ENCODE results near the gene CCDC88A.
"Not testable (repeated sequence)": the region's sequence is repeated elsewhere in the genome, so short reads cannot be mapped to it uniquely, and the experiment has no call there.

CCDC88A gene

DNA sequence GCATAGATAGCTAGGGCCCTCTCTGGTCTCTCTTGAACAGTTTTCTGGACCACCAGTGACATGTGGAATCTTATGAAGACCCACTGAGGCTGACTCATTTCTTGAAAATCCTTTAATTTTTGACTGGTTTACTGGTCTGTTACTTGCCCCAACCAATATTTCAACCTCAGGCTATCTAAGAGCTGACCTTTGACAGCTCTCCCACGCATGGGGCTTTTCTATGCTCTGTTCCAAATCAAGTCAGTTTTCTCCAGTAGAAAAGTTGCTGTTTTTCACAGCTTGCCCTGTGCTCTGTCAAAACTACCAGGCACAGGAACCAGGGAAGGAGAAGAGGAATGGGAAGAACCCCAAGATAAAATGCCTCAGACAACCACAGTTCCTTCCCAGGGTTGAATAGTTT, 104.7 kb downstream of the CCDC88A start:
- H3K27ac ChIP-seq (ENCODE audit: insufficient read depth, low read depth, low read length, poor library complexity, severe bottlenecking), result no peak overlapping the region
- peaks cover 34% of the 10 kb centered on the region for H3K36me3 ChIP-seq (ENCODE audit: control insufficient read depth, insufficient read depth, low read length)
- no peaks in the 10 kb centered on the region for H3K9me3 ChIP-seq (ENCODE audit: control insufficient read depth, low read length)
- H3K4me1 ChIP-seq (ENCODE audit: control insufficient read depth, insufficient read depth, low read length), result no peaks in the 10 kb centered on the region
- 92 to 97% methylated on average over 1 of the region's 1 CpG for WGBS, 2 experiments
- no peaks in the 10 kb centered on the region for H3K27me3 ChIP-seq (ENCODE audit: control insufficient read depth, insufficient read depth, low read length, poor library complexity, severe bottlenecking)
- no peak overlapping the region for H3K4me3 ChIP-seq (ENCODE audit: insufficient read depth, low read depth, low read length)

DNA sequence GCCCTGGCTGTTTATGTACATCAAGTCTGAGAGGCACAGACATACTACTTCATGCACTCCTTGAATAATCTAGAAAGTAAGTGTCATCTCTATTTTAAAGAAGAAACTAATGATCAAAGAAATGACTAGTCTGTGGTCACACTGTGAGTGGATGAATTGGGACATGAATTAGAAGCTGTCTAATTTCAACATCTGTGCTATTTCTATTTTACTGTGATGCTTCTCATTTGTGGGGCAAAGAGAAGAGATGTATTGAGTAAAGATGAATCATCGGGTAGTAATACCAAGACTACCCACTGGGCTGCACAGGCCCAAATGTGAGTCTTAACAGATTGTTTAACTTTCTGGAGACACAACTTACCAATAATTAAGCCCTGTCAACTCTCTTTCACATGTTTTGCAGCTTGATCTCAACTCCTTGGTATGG, 108.2 kb downstream of the CCDC88A start:
- Histone ChIP-seq H3K9me3 (ENCODE audit: control insufficient read depth, low read length) (no peaks in the 10 kb centered on the region), H3K36me3 (ENCODE audit: control insufficient read depth, insufficient read depth, low read length) (peaks cover 39% of the 10 kb centered on the region), H3K27ac (ENCODE audit: insufficient read depth, low read depth, low read length, poor library complexity, severe bottlenecking) (no peak overlapping the region), H3K4me1 (ENCODE audit: control insufficient read depth, insufficient read depth, low read length) (no peaks in the 10 kb centered on the region), H3K4me3 (ENCODE audit: insufficient read depth, low read depth, low read length) (no peak overlapping the region), H3K27me3 (ENCODE audit: control insufficient read depth, insufficient read depth, low read length, poor library complexity, severe bottlenecking) (no peaks in the 10 kb centered on the region)
- 95 to 100% methylated on average over 1 of the region's 1 CpG for WGBS, 2 experiments

DNA sequence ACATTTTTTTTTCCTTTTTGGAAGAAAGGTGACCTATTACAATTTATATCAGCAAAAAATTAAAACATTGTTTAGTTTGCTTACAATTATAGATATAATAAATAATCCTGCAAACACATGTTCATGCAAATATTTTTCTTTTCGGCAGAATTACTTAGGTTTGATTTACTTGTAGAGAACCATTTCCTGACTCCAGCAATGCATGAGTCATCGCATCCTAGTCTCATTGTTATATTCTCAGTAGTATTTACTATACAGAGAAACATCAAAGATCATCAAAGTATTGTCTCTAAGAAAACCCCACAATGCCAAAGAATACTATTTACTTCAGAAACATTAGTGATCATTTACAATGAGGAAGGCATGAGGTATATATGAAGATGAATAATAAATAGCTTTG, 110.2 kb downstream of the CCDC88A start:
- Histone ChIP-seq H3K9me3 (ENCODE audit: control insufficient read depth, low read length) (no peaks in the 10 kb centered on the region), H3K27me3 (ENCODE audit: control insufficient read depth, insufficient read depth, low read length, poor library complexity, severe bottlenecking) (no peaks in the 10 kb centered on the region), H3K36me3 (ENCODE audit: control insufficient read depth, insufficient read depth, low read length) (peaks cover 31% of the 10 kb centered on the region), H3K4me1 (ENCODE audit: control insufficient read depth, insufficient read depth, low read length) (no peaks in the 10 kb centered on the region), H3K27ac (ENCODE audit: insufficient read depth, low read depth, low read length, poor library complexity, severe bottlenecking) (no peak overlapping the region), H3K4me3 (ENCODE audit: insufficient read depth, low read depth, low read length) (no peak overlapping the region)
- WGBS, 2 experiments, result 97 to 100% methylated on average over 1 to 2 of the region's 2 CpGs

DNA sequence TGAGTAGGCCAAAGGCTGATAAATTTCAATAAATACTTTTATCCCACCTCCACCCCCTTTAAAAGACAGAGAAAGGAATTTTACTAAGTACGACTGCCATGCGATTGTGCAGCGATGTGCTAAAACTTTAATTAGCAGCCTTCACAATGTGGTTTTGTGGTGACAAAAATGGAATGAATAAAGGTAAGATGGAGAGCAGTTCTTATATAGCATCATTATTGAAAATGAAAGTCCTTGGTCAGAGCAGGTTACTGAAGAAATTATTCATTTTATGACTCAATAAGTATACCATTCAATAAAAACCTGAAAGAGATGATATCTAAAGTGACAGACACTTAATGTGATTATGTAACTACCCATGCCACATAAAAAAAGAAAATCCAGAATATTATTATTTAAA, 117.4 kb downstream of the CCDC88A start:
- WGBS, 2 experiments, result 100% methylated on average over 3 of the region's 3 CpGs
- peaks cover 18% of the 10 kb centered on the region for H3K36me3 ChIP-seq (ENCODE audit: control insufficient read depth, insufficient read depth, low read length)

DNA sequence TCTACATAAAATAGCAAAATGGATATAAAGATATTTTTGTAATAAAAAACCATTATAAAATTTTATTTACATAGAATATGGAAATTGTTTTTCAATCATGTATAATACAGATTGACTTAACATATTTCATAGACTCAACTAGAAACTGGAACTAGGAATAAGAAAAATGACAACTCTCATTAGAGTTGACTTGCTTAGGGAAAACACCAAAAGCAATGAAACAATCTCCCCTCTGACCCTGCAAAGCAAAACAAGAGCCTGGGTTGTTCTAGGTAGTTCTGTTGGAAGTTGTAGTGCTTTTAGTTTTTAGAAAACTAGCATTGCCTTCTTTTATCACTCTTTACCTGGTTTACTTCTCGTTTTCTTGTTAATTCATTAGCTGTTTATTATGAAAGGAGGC, 118.4 kb downstream of the CCDC88A start:
- peaks cover 19% of the 10 kb centered on the region for H3K36me3 ChIP-seq (ENCODE audit: control insufficient read depth, insufficient read depth, low read length)
- no CpG with 5 or more reads among the region's 1 CpG for WGBS, 2 experiments

More for the DNA sequence above, 117.4 kb downstream of the CCDC88A start:
- no peaks in the 10 kb centered on the region for H3K4me1 ChIP-seq (ENCODE audit: control insufficient read depth, insufficient read depth, low read length)
- H3K27me3 ChIP-seq (ENCODE audit: control insufficient read depth, insufficient read depth, low read length, poor library complexity, severe bottlenecking), result no peaks in the 10 kb centered on the region
- H3K9me3 ChIP-seq (ENCODE audit: control insufficient read depth, low read length), result no peaks in the 10 kb centered on the region
- H3K27ac ChIP-seq (ENCODE audit: insufficient read depth, low read depth, low read length, poor library complexity, severe bottlenecking), result no peak overlapping the region
- no peak overlapping the region for H3K4me3 ChIP-seq (ENCODE audit: insufficient read depth, low read depth, low read length)

DNA sequence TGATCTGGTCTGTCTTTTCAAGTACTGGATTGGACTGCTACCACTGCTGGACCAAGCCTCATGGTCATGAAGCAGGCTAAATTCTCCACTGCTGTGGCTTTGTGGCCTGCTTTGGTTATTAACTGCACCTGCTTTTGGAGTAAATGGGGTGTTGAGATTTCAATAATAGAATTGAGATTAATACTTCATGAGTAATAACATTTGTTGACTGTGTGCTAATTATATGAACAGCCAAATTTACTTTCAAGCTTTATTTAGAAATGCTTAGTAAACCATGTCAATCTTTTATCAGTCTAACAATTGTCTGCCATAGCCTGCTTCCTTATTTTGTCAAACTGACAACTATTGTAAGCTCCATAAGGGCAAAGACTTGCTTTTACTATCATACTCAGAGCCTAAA, 123.3 kb downstream of the CCDC88A start:
- Histone ChIP-seq H3K27me3 (ENCODE audit: control insufficient read depth, insufficient read depth, low read length, poor library complexity, severe bottlenecking) (no peaks in the 10 kb centered on the region), H3K4me1 (ENCODE audit: control insufficient read depth, insufficient read depth, low read length) (no peaks in the 10 kb centered on the region), H3K9me3 (ENCODE audit: control insufficient read depth, low read length) (no peaks in the 10 kb centered on the region), H3K36me3 (ENCODE audit: control insufficient read depth, insufficient read depth, low read length) (peaks cover 36% of the 10 kb centered on the region), H3K27ac (ENCODE audit: insufficient read depth, low read depth, low read length, poor library complexity, severe bottlenecking) (no peak overlapping the region), H3K4me3 (ENCODE audit: insufficient read depth, low read depth, low read length) (no peak overlapping the region)

More for the DNA sequence above, 118.4 kb downstream of the CCDC88A start:
- Histone ChIP-seq H3K27ac (ENCODE audit: insufficient read depth, low read depth, low read length, poor library complexity, severe bottlenecking) (no peak overlapping the region), H3K27me3 (ENCODE audit: control insufficient read depth, insufficient read depth, low read length, poor library complexity, severe bottlenecking) (no peaks in the 10 kb centered on the region), H3K9me3 (ENCODE audit: control insufficient read depth, low read length) (no peaks in the 10 kb centered on the region), H3K4me3 (ENCODE audit: insufficient read depth, low read depth, low read length) (no peak overlapping the region), H3K4me1 (ENCODE audit: control insufficient read depth, insufficient read depth, low read length) (no peaks in the 10 kb centered on the region)

DNA sequence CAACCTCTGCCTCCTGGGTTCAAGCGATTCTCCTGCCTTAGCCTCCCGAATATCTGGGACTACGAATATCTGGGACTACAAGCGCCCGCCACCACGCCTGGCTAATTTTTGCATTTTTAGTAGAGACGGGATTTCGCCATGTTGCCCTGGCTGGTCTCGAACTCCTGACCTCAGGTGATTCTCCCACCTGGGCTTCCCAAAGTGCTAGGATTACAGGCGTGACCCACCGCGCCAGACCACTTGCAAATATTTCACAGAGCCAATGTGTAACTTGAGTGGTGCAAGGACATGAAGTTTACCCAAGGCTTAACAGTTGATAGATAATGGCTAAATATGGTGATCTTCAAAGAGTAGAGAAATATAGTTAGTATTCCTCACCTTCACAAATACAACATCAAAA, 136.6 kb downstream of the CCDC88A start:
- Histone ChIP-seq H3K9me3 (ENCODE audit: control insufficient read depth, low read length) (no peaks in the 10 kb centered on the region), H3K27me3 (ENCODE audit: control insufficient read depth, insufficient read depth, low read length, poor library complexity, severe bottlenecking) (no peaks in the 10 kb centered on the region), H3K36me3 (ENCODE audit: control insufficient read depth, insufficient read depth, low read length) (no peaks in the 10 kb centered on the region), H3K27ac (ENCODE audit: insufficient read depth, low read depth, low read length, poor library complexity, severe bottlenecking) (no peak overlapping the region), H3K4me1 (ENCODE audit: control insufficient read depth, insufficient read depth, low read length) (peaks cover 5% of the 10 kb centered on the region), H3K4me3 (ENCODE audit: insufficient read depth, low read depth, low read length) (no peak overlapping the region)
- 91 to 96% methylated on average over 12 of the region's 12 CpGs for WGBS, 2 experiments

DNA sequence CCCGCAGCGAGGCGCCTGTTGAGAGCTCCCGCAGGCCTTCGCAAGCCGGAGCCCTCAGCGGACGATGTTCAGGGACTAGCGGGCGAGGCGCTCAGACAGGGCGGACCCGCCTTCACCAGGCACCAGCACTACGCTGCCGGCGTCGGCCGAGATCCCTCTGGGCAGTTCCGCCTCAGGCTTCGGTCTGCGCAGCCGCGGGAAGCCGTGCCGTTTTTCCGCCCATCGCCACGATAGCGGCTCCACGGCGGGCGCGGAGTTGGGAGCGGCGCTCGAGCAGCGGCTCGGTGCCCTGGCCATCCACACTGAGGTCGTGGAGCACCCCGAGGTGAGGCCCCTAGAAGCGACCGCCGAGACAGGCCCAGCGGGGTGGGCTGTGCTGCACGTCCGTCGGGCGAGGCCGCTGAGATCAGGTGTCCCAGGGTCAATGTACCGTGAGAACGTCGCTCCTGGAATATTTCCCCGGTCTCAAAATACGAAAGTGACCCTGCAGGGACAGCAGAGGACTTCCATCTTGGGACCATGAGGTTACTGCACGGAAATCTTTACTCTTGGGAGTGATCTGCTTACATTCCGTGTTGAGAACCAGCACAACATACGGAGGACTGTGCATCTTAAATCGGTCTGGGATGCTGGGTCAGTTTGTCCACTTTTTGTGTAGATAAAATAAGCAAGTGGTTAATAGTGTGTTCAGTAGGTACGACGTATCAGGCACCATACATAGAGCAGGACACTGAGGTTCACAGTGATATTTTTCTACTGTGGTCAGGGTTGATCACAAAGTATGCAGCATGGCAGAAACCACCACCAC, 137.3 kb downstream of the CCDC88A start:
- Histone ChIP-seq H3K36me3 (ENCODE audit: control insufficient read depth, insufficient read depth, low read length) (no peaks in the 10 kb centered on the region), H3K9me3 (ENCODE audit: control insufficient read depth, low read length) (no peaks in the 10 kb centered on the region), H3K4me3 (ENCODE audit: insufficient read depth, low read depth, low read length) (peak overlapping the region; percentile 51), H3K27me3 (ENCODE audit: control insufficient read depth, insufficient read depth, low read length, poor library complexity, severe bottlenecking) (no peaks in the 10 kb centered on the region), H3K27ac (ENCODE audit: insufficient read depth, low read depth, low read length, poor library complexity, severe bottlenecking) (no peak overlapping the region), H3K4me1 (ENCODE audit: control insufficient read depth, insufficient read depth, low read length) (peaks cover 5% of the 10 kb centered on the region)
- WGBS, 2 experiments, result 23% methylated on average over 60 of the region's 60 CpGs

DNA sequence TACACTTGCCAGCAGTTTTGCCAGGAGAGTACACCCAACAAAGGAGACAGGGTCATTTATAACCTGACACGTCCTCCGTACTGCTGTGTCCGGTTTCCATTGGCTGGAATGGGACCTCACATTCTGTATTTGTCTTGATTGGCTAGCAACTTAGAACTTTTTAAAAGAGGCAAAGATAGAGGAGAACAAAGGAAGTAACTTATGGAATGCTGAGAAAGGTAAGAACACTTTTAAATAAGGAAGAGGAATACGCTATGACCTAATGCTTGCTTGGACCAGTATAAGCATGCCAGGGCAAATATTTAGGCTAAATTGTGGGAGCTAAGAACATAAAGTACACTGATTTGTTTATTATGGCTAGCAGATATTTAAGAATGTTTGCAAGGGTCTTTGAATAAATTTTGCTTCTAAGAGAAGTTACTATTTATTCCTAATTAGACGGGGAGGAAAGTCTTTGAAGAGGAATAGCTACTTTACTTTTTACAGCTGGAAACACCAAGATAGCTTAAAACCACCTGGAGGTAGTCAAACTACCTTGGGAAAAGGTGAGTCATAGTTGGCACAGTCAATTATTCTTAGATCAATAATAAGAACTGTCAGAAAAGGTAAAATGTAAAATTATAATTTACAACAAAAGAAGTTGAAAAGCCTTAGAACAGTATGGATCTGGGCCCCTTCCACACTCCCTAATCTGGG, 138.7 kb downstream of the CCDC88A start:
- H3K4me3 ChIP-seq (ENCODE audit: insufficient read depth, low read depth, low read length); H3K27ac ChIP-seq (ENCODE audit: insufficient read depth, low read depth, low read length, poor library complexity, severe bottlenecking): not testable (repeated sequence)
- WGBS, 2 experiments, result 95 to 98% methylated on average over 5 of the region's 5 CpGs

DNA sequence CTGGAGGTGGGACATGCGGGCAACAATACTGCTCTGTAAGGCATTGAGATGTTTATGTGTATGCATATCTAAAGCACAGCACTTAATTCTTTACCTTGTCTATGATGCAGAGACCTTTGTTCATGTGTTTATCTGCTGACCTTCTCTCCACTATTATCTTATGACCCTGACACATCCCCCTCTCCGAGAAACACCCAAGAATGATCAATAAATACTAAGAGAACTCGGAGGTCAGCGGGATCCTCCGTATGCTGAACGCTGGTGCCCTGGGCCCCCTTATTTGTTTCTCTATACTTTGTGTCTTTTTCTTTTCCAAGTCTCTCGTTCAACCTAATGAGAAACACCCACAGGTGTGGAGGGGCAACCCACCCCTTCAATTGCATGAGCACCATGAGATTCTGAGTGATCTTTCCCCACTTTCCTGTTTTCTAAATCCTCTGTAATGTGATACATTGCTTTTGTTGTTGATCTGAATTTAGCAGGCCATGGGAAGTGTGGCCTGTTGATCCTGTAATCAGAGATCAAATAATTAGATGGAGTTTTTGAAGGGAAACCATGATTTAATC, 139.7 kb downstream of the CCDC88A start:
- not testable (repeated sequence) for H3K4me3 ChIP-seq (ENCODE audit: insufficient read depth, low read depth, low read length); H3K4me1 ChIP-seq (ENCODE audit: control insufficient read depth, insufficient read depth, low read length); H3K27ac ChIP-seq (ENCODE audit: insufficient read depth, low read depth, low read length, poor library complexity, severe bottlenecking); H3K36me3 ChIP-seq (ENCODE audit: control insufficient read depth, insufficient read depth, low read length); H3K27me3 ChIP-seq (ENCODE audit: control insufficient read depth, insufficient read depth, low read length, poor library complexity, severe bottlenecking); H3K9me3 ChIP-seq (ENCODE audit: control insufficient read depth, low read length)
- 8 to 9% methylated on average over 6 of the region's 7 CpGs for whole genome bisulfite sequencing, 2 experiments

More for the DNA sequence above, 138.7 kb downstream of the CCDC88A start:
- H3K27me3 ChIP-seq (ENCODE audit: control insufficient read depth, insufficient read depth, low read length, poor library complexity, severe bottlenecking); H3K9me3 ChIP-seq (ENCODE audit: control insufficient read depth, low read length); H3K36me3 ChIP-seq (ENCODE audit: control insufficient read depth, insufficient read depth, low read length); H3K4me1 ChIP-seq (ENCODE audit: control insufficient read depth, insufficient read depth, low read length): not testable (repeated sequence)
